Stimulated activated CD8-positive, alpha-beta memory T cell treated with anti-CD3 and anti-CD28 coated beads, Interleukin-15, amount 100 ng/mL, for 1 hour (primary cell): Measurements from ENCODE around the gene KRTAP9-2.
"Not testable (repeated sequence)": the region's sequence is repeated elsewhere in the genome, so short reads cannot be mapped to it uniquely, and the experiment has no call there.

Experiments used
- DNase-seq: peaks from one replicate; pipeline ENCODE4 v3.0.0-alpha.2; 2020; ENCODE audit warnings: low read depth

Gene KRTAP9-2, protein sequence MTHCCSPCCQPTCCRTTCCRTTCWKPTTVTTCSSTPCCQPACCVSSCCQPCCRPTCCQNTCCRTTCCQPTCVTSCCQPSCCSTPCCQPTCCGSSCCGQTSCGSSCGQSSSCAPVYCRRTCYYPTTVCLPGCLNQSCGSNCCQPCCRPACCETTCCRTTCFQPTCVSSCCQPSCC

DNA sequence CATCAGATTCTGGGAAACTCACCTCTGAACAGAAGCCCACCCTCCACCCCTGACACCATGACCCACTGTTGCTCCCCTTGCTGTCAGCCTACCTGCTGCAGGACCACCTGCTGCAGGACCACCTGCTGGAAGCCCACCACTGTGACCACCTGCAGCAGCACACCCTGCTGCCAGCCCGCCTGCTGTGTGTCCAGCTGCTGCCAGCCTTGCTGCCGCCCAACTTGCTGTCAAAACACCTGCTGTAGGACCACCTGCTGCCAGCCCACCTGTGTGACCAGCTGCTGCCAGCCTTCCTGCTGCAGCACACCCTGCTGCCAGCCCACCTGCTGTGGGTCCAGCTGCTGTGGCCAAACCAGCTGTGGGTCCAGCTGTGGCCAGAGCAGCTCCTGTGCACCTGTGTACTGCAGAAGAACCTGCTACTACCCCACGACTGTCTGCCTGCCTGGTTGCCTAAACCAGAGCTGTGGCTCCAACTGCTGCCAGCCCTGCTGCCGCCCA is at the start of gene KRTAP9-2:
Gene KRTAP9-2 (plus strand): TSS at position 51 of the 498 bp plus-strand sequence. CDS start 7 bp downstream, at position 58.
- not testable (repeated sequence) for DNase-seq

DNA sequence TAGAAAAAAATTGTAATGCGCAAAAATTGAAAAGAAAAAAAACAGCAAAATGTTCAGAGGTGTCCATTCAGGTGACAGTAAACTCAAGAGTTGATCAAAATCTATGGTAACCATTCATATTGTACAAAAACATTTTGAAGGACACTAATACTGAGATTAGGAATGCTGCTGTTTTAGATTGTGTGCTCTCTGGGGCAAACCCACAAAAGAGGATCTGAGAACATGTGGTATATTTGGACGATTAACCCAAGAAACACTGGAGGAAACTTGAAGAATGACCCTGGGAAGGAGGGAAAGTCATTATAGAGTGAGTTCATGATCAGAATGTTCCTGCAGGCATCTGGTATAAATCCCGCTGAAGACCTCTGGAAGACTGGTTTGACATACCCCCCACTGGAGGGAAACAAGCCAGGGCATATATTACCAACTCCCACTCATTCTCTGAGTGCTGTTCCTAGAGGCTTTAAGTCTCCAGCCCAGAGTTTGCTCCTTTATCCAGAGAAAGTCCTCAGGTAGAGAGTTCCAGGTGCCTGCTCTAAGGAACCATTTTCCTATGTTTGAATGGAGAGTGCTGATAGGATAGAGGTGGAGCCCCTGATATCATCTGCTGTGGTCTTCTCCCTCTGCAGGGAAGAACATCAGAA is 49.6 kb upstream of the KRTAP9-2 start:
- no peak for DNase-seq

DNA sequence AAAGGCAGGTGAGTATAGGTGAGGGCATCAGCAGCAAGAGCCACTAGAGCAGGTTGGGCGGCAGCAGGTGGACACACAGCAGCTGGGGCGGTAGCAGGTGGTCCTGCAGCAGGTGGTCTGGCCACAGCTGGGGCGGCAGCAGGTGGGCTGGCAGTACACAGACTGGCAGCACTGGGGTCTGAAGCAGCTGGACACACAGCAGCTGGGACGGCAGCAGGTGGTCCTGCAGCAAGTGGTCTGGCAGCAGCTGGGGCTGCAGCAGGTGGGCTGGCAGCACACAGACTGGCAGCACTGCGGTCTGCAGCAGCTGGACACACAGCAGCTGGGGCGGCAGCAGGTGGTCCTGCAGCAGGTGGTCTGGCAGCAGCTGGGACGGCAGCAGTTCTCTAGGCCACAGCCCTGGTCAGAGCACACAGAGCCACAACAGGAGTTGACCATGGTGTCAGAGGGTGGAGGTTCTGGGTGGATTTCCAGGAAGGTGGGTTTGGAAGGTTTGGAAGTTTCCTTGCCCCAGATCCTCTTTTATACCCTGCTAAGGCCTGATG is 48.6 kb upstream of the KRTAP9-2 start, which contains the start of gene KRTAP4-2:
Gene KRTAP4-2 (minus strand): TSS at position 495 of the 545 bp plus-strand sequence. CDS start 57 bp downstream, at position 438.
- no peak for DNase-seq

DNA sequence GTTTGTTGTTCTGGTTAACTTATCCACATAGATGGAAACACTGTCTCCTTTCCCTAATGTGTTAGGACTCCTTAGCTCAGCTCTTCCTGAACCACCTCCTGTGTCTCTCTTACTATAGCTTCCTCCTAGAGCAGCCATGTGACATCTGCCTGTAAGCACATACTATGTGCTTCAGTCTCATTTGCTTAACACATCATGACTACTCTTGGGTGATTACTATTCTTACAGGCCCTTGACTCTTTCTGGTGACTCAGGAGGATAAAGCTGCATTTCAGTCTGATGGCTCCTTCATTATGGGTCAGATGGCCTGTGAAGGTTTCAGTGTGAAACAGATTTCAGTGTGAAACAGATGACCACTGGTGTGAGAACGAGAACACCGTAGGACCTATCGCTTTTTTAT is 48.1 kb upstream of the KRTAP9-2 start:
- DNase-seq: no peak

DNA sequence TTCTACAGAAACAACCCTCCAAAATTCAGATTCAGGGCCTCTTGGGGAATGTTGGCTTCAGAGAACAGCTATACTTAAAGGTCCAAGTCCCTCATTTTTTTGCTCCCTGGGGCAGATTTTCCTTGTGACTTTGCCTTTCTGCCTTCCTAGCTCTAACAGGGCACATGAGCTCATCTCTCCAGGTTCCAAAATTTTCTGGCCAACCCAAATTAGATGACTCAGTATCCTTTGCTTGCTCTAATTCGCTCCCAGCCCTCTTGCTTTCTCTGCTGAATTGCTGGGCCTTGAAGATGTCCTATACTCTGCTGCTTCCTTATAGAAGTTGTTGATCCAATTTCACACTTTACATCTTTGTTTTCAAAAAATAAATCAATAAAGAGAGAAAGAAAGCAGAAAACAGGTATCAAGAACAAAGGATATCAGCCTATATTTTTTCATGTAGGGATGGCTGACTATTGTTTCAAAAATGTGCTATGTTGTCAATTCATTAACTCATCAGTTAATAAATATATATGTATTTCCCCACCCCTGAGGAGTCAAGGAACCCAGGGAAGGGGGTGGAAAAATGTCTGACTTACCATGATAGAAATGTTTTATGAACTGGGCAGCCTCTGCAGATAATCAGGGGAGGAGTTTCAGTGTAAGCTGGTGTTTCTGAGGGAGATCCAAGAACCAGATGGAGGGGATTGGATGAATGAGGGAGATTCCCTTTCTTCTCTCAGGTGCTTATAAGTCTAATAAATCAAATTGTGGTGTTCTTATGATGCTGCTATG is 47.4 kb upstream of the KRTAP9-2 start:
- DNase-seq: no peak

DNA sequence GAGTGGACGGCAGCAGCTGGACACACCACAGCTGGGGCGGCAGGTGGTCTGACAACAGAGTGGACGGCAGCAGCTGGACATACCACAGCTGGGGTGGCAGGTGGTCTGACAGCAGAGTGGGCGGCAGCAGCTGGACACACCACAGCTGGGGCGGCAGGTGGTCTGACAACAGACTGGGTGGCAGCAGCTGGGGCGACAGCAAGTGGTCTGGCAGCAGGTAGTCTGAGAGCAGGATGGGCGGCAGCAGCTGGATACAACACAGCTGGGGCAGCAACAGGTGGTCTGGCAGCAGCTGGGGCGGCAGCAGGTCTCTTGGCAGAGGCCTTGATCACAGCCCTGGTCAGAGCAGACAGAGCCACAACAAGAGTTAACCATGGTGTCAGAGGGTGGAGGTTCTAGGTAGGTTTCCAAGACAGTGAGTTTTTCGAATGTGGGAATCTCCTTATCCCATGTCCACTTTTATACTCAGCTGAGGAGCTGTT is 41.9 kb upstream of the KRTAP9-2 start, which contains the start of gene KRTAP4-1:
Gene KRTAP4-1 (minus strand): TSS at position 432 of the 482 bp plus-strand sequence. CDS start 57 bp downstream, at position 375.
- no peak for DNase-seq

DNA sequence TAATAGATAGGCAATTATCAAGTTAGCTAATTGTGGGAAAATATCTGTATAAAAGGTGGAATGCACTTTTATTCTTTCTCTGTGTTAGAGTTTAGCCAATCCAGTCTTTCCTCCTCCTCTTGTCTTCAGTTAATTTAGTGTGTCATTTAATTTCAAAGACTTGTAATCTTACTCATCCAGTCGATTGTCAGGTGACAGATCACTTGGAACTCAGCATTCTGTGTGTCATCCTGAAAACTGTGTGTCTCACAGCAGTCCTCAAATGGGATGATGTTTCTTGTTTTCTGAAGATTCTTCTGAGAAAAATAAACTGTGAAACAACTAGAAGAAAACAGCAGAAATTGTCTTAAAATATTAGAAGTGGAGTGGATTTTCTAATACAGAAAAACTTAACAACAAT is 41.4 kb upstream of the KRTAP9-2 start:
- DNase-seq: no peak

DNA sequence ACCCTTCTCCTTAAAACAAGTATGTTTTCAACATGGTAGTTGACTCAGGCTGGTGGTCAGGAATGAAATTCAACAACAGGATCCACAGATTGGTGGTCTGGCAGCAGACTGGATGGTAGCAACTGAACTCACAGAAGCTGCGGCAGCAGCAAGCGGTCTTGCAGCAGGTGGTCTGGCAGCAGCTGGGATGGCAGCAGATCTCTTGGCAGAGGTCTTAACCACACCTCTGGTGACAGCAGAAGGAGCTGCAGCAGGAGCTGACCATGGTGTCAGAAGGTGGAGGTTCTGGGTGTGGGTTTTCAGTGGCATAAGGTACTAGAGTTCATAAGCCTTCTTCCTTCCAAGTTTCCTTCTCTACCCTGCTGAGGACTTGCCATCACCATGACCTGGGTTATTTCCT is 39.6 kb upstream of the KRTAP9-2 start:
- no peak for DNase-seq

DNA sequence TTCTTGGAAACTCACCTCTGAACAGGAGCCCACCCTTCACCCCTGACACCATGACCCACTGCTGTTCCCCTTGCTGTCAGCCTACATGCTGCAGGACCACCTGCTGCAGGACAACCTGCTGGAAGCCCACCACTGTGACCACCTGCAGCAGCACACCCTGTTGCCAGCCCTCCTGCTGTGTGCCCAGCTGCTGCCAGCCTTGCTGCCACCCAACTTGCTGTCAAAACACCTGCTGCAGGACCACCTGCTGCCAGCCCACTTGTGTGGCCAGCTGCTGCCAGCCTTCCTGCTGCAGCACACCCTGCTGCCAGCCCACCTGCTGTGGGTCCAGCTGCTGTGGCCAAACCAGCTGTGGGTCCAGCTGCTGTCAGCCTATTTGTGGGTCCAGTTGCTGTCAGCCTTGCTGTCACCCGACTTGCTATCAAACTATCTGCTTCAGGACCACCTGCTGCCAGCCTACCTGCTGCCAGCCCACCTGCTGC is 36.6 kb upstream of the KRTAP9-2 start, which contains the start of gene KRTAP9-1:
Gene KRTAP9-1 (plus strand): TSS at position 51 of the 482 bp plus-strand sequence. CDS start 0 bp downstream, at position 51.
- not testable (repeated sequence) for DNase-seq

DNA sequence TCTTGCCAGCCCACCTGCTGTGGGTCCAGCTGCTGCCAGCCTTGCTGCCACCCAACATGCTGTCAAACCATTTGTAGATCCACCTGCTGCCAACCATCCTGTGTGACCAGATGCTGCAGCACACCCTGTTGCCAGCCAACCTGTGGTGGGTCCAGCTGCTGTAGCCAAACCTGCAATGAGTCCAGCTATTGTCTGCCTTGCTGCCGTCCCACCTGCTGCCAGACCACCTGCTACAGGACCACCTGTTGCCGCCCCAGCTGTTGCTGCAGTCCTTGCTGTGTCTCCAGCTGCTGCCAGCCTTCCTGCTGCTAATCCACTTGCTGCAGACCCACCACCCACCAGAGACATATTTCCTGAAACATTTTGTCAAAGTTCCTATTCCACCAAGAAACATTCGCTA is 36.1 kb upstream of the KRTAP9-2 start:
- no peak for DNase-seq

DNA sequence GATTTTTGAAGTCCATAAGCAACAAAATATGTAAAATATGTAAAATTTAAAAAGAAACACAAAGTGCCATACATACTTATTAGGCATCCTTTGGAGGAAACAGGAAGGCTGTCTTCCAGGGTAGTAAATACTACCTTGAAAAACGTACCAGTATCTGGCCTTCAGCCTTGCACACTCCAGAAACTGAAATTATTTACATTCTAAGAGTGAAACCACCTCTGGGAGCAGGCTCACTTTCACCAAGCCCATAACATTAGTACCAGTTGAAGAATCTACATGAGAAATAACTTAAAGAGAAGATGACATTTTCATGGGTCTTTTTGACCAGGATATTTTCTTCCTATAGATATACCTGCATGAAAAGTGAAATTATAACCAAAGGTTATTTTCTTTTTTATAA is 30.4 kb upstream of the KRTAP9-2 start:
- DNase-seq: no peak

DNA sequence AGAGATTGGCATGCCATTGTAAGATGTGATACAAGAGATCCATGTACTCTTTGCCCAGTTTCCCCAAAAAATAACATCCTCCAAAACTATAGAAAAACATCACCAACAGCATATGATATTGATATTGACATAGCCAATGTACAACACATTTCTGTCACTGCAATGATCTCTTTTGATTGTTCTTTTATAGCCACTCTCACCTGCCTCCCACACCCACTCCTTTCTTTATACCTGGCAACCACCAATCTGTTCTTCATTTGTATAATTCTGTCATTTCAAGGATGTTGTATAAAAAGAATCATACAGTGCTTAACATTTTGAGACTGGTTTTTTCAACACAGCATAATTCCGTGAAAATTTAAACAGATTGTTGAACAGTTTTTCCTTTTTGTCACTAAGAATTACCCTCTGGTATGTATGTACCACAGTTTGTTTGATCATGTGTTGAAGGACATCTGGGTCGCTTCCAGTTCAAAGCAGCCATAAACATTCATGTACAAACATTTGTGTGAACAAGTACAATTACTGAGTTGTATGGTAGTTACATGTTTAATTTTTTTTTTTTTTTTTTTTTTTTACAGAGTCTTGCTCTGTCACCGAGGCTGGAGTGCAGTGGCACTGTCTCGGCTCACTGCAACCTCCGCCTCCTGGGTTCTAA is 26.9 kb upstream of the KRTAP9-2 start:
- no peak for DNase-seq

DNA sequence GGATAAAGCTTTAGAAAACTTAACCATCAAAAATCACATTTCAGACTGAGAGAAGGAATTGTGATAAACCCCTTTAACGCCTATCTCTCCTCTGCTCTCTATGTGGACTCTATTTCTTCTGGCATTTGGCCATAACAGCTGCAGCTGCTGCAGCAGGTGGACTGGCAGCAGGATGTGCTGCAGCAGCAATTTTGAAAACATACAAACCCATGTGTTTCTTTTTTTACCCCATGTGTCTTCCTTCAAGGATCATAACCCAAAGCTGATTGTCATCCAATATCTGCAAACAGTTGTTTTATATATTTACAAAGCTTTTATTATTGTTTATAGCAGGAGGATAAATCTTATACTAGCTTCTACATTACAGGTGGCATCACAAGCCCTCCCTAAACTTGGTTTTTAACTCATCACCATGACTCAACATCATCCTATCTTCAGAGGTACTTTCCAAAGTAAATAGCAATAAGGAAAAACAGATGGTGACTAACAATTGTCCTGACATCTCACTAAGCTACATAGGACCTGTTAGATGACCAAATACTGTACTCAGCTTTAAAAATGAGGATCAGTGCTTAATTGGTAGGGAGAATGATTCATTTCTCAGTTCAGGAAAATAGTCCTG is 14.5 kb upstream of the KRTAP9-2 start:
- no peak for DNase-seq

DNA sequence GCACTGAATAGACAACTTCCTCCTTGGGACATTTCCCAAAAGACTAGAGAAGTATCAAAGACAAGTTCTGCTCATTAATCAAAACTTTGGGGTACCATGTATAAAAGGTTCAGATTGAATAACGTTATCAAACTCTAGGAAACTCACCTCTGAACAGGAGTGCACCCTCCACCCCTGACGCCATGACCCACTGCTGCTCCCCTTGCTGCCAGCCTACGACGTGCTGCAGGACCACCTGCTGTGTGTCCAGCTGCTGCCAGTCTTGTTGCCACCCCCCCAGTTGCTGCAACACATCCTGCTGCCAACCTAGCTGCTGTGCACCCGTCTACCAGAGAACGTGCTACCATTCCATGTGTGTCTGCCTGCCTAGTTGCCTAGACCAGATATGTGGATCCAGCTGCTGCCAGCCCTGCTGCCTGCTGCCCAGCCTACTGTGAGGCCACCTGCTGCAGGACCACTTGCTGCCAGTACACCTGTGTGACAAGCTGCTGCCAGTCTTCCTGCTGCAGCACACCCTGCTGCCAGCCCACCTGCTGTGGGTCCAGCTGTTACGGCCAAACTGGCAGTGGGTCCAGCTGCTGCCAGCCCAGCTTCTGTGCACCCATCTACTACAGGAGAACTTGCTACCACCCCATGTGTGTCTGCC is 13.8 kb upstream of the KRTAP9-2 start:
- no peak for DNase-seq

DNA sequence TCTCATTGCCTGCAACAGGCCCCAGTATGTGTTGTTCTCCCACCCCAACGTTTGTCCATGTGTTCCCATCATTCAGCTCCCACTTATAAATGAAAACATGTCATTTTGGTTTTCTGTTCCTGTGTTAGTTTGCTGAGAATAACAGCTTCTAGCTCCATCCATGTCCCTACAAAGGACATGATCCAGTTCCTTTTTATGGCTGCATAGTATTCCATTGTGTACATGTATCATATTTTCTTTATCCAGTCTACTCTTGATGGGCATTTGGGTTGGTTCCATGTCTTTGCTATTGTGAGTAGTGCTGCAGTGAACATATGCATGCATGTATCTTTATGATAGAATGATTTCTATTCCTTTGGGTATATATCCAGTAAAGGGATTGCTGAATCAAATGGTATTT is 10.8 kb upstream of the KRTAP9-2 start:
- no peak for DNase-seq

DNA sequence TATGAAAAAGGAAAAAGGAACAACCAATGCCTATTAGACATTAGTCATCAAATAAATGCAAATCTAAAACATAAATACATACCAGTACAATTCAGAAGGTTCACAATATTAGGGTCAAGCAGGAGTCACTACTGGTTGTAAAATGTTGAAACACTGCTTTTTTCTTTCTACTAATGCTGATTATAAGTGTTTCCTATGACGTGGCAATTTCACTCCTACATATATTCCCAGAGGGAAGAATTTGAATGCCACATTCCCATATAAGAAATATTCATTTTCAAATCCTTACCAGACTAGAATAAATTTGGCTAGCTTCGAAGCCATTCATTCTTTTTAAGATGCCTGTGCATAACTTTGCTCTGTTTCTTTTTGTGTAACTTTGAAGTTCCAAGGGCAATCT is 2.6 kb upstream of the KRTAP9-2 start:
- no peak for DNase-seq

DNA sequence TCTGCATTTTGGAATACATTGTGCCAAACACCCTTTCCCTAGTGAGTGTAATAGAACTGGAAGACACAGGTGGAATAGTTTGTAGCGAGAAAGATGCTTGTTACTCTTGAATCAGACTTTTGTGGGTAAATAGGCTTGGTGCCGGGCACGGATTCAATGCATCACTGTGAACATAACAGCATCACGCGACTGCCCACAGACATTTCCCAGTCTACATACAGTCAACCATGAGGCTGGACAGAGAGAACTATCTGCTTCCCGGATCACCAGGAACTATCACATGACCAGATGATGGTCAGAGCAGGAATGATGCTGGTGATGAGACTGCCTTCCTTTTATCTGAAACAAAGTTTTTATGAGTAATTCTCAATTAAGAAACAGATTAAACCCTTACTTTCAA is 397 bp upstream of the KRTAP9-2 start:
- no peak for DNase-seq

DNA sequence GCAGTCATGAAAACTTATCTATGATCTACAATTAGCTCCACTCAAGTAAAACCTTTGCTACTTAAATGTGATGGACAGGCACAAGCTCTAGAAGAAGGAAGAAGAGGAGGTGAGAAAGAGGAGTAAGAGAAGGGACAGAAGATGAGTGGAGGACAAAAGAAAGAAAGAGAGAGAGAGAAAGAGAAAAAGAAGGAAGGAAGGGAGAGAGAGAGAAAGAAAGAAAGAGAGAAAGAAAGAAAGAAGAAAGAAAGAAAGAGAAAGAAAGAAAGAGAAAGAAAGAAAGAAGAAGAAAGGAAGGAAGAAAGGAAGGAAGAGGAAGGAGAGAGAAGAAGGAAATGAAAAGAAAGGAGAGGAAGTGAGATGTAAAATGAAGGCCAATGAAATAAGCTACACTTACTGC is 3.6 kb downstream of the KRTAP9-2 start:
- no peak for DNase-seq

DNA sequence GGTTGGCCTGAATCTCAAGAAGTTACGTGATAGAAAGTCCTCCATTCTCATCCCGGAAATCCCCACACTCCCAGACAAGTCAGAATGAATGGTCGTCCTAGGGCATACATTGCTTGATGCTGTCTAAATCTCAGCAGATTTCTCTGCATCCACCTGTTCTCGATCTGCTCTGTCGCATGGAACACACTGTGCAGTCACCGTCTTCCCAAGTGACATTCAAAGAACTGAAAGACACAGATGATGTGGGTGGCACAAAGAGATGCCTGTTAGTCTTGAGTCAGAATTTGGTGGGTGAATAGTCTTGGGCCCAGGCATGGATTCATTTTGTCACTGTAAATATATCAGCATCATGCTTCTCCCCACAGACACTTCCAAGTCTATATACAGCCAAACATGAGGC is 5.3 kb downstream of the KRTAP9-2 start:
- DNase-seq: no peak

DNA sequence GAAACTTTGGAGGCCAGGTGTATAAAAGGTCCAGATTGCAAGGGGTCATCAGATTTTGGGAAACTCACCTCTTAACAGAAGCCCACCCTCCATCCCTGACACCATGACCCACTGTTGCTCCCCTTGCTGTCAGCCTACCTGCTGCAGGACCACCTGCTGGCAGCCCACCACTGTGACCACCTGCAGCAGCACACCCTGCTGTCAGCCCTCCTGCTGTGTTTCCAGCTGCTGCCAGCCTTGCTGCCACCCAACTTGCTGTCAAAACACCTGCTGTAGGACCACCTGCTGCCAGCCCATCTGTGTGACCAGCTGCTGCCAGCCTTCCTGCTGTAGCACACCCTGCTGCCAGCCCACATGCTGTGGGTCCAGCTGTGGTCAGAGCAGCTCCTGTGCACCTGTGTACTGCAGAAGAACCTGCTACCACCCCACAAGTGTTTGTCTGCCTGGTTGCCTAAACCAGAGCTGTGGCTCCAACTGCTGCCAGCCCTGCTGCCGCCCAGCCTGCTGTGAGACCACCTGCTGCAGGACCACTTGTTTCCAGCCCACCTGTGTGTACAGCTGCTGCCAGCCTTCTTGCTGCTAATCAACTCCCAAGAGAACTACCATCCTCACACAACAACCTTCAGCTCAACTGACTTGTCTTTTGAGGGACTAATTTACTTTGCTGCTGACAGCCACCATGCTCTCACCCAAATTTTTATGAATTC is 6.1 kb downstream of the KRTAP9-2 start, which contains the start of gene KRTAP9-3:
Gene KRTAP9-3 (plus strand): TSS at position 51 of the 707 bp plus-strand sequence. CDS start 53 bp downstream, at position 104.
- DNase-seq: not testable (repeated sequence)
